Measurements from ENCODE around the gene CEP131.

Gene CEP131

DNA sequence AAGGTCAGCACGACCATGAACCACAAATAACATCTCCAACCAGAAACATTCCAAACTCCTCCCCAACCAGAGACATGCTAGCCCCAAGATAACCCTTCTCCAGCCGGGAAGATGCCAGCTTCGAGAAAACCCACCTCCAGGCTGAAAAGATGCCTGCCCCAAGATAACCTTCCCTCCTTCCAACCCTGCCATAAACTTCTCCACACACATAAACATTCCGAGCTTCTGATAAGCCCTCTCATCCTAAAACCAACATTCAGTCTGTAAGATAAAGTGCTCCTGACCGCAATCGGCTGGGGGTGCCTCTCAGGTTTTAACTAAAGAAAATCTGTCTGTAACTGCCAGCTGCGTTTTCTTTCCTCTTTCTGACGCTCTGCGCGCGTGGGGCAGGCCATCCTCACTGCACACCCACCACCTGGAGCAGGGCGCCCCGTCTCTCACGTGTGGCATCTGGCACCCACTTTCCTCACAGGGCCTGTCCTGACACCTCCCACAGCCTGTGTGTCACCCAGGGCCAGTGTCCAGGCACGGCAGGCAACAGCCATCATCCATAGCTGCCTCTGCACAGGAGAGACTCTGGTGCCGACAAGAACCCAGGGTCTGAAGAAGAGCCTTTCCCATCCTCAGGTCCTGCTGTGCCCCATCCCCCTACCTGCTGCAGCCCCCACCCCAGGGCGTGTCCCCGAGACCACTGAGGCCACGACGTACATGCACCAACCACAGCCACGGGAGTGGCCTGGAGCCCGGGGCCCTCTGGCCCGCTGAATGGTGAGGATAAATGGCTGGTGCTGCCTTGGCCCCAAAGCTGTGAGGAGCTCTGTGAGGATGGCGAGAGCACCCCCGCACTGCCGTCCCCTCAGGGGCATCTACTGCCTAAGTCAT is 12.4 kb upstream of the CEP131 start:
- TF ChIP-seq, protein P1, sequence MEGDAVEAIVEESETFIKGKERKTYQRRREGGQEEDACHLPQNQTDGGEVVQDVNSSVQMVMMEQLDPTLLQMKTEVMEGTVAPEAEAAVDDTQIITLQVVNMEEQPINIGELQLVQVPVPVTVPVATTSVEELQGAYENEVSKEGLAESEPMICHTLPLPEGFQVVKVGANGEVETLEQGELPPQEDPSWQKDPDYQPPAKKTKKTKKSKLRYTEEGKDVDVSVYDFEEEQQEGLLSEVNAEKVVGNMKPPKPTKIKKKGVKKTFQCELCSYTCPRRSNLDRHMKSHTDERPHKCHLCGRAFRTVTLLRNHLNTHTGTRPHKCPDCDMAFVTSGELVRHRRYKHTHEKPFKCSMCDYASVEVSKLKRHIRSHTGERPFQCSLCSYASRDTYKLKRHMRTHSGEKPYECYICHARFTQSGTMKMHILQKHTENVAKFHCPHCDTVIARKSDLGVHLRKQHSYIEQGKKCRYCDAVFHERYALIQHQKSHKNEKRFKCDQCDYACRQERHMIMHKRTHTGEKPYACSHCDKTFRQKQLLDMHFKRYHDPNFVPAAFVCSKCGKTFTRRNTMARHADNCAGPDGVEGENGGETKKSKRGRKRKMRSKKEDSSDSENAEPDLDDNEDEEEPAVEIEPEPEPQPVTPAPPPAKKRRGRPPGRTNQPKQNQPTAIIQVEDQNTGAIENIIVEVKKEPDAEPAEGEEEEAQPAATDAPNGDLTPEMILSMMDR (IDR thresholded peaks at IDR 0.05): no peak

DNA sequence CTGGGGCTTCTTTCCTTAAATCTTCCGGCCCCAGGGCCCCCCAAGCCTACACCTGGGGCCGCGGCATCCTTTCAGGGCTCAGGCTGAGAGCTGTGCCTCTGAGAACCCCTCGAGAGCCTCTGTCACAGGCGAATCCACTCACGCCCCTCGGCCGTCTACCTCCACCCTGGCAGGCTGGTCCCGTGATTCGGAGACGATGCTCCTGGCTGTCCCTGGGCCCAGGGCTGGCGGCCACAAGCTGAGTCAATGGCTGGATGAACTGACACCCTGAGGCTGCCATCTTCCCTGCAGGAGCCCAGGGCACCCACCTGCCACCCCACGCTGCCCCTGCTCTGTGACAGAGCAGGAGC is 11.7 kb upstream of the CEP131 start:
- TF ChIP-seq, protein P1 (IDR thresholded peaks at IDR 0.05): no peak

DNA sequence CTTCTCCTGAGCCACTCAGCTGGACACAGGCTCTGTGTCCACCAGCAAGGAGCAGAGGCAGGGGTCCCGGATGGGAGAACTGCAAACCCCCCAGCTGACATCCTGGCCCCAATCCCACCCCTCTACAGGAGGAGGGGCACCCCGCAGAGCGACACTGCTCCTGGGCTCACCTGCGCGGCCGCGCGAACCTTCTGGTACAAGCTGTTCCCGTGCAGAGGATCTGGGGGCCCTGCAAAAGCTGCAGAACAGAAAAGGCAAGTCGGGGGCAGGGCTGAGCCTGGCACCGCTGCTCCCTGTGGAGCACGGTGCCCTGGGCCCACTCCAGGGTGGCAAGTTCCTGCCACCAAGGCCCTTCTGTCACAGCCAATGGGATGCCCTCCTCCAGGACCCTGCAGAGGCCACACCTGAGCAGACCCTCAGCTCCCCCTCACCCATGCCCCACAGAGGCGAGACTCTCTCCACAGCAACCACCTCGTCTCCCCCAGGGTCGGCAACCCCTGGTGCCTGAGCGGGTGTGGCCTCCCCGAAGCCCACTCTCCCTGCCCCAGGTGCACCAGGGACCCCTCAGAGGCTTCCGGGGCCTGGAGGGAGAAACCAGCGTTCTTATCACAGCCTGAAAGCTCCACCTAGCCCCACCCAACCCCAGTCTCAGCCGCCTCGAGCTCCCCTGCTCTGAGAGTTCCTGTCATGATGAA is 11.2 kb upstream of the CEP131 start:
- TF ChIP-seq, protein P1 (IDR thresholded peaks at IDR 0.05): no peak

DNA sequence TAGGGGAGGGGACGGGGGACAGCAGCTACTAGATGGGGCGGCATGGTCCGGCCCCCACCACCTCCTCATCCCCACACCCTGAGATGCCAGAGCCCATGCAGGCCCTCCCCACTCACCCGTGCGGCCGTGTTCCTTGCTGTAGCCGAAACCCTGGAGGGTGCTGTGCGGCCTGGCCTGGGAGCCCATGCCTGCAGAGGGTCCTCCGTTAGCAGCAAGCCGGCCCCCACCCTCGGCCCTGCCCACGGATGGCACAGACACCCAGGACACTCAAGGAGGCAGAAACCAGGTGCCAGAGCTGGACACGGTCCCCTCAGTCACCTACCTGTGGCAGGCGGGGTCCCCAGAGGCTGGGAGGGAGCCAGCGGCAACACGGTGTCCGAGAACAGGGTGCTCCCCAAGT is 10.6 kb upstream of the CEP131 start:
- TF ChIP-seq, protein P1 (IDR thresholded peaks at IDR 0.05): no peak

DNA sequence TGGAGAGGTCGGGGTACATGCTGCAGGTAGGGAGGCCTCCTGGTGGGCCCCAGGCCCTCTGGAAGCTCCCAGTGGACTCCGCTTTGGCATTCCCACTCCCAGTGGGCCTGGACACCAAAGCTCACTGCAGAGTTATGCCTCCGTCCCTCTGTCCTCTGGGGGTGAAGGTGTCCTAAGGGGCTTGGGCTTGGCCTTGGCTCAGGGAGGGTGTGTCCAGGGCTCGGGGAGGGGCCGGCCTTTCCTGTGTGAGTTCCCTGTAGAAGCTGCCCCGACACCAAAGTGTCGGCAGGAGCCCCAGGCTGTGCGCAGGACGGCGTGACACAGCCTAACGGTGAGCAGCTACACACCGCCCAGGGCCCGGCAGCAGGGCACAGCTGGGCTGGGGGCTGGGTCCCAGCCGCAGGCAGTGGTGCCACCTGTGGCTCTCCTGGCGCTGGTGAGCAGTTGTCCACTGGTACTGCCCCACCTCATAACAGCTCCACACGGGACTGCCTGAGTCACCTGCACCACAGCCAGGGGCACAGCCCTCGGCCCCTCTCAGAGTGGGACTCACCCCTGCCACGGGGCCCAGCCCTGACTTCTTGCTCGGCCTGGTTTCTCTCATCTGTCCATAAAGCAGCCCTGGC is 10.0 kb upstream of the CEP131 start:
- TF ChIP-seq, protein P1 (IDR thresholded peaks at IDR 0.05): no peak

DNA sequence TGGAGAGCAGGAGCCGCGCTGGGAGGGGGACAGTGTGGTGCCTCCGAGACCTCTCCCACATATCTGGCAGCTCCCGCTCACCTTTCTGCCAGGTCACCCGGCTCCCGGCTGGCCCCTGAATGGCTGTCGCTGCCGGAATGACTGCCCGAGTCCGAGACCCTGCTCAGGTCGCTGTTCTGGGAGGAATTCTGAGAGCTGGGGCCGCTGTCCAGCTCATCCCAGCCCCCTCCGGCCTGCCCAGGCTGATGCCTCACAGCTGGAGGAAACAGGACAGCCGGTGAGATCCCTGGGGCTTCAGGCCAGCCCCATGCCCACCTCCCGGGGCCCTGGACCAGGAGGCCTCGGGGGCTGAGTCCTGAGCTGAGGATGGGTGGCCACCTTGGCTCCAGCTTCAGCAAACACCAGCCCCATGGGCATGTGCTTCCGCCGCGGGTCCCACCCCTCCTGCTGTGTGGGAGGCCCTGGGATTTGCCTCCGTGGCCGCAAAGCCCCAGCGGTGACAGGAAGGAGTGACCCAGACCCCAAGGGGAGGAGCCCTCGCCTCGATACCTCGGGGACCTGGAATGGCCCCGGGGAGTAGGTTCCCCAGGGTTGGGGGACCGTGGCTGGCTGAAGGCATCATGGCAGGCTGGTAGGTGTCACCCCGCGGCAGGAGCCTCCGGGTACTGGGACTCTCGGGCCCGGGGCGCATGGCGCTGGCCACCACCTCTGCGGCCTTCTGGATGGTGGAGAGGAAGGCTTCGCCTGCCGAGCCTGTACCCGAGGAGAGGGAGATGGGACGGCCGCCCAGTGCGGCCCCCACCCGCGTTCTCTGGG is 9.2 kb upstream of the CEP131 start:
- TF ChIP-seq, protein P1 (IDR thresholded peaks at IDR 0.05): no peak

DNA sequence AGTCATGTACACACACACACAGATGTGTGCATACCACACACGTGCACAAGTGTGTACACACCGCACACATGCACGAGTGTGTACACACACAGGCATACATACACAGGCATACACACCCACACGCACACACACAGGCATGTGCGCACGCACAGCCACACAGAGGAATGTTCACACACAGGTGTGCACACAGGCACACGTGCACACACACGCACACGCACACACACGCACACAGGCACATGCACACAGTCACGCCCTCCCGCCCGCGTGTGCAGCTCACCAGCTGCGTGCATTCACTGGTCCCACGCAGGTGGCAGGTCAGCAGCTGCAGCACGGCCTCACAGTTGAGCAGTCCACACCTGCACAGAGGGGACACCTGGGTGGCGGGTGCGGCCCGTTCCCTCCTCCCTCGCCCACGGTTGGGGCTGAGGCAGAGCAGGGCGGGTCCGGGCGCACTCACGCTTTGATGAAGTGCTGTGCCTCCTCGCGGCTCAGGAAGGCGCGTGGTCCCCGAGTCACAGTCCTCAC is 8.4 kb upstream of the CEP131 start:
- TF ChIP-seq, protein P1 (IDR thresholded peaks at IDR 0.05): no peak

Measured in LNCAP (cell line).